Peyer's patch (tissue), 4 donors: ENCODE results near the gene COPZ1. TPM values are rescaled to one million over a fixed set of nuclear protein-coding genes. Genes with fewer than 3 reads are reported as not detected.

ENCODE experiments used
- DNase-seq, 3 donors: peaks; one replicate each; pipeline ENCODE4 v3.0.0-alpha.2; 2017 to 2019
- H3K27ac ChIP-seq, 4 donors: fragments of 200-600 bp; sonication (generic); one replicate each; pipeline ENCODE4 v1.5.1; 2016 to 2019
- H3K27me3 ChIP-seq, 2 donors: fragments of 200-600 bp; sonication (generic); one replicate each; pipeline ENCODE4 v1.5.1; 2019
- H3K36me3 ChIP-seq, 3 donors: fragments of 200-600 bp; sonication (generic); one replicate each; pipeline ENCODE4 v1.5.1; 2016 to 2019
- H3K4me1 ChIP-seq, 4 donors: fragments of 200-600 bp; sonication (generic); one replicate each; pipeline ENCODE4 v1.5.1; 2016 to 2019
- H3K4me3 ChIP-seq, 4 donors: fragments of 200-600 bp; sonication (generic); 1 replicate in 3 of 4; 2 replicates in 1 of 4; pipeline ENCODE4 v1.5.1; 2016 to 2019; ENCODE audit warnings: mild to moderate bottlenecking in 1 of 4
- H3K9me3 ChIP-seq, 4 donors: fragments of 200-600 bp; sonication (generic); one replicate each; pipeline ENCODE4 v1.5.1; 2016 to 2019; ENCODE audit warnings: mild to moderate bottlenecking in 1 of 4
- CTCF ChIP-seq, 6 experiments: fragments of 450-650 bp in 4 of 6; fragments of 200-600 bp in 2 of 6; sonication (generic) in 1 of 6; IDR thresholded peaks; one replicate each; pipeline ENCODE4 v1.5.1; 2017 to 2019; ENCODE audit warnings: antibody characterized with exemption in 6 of 6, mild to moderate bottlenecking in 3 of 6, moderate library complexity in 1 of 6
- POLR2A ChIP-seq, 2 donors: fragments of 450-650 bp; IDR thresholded peaks; one replicate each; pipeline ENCODE4 v1.5.1; 2017; ENCODE audit warnings: antibody characterized with exemption in 2 of 2, mild to moderate bottlenecking in 2 of 2, moderate library complexity in 2 of 2
- total RNA-seq, 4 donors: library from RNA; depleted of rRNA; stranded (reverse); fragments of >200 nt; gene quantifications; one replicate each; pipeline ENCODE4 v1.1.0, GENCODE V29; 2016

COPZ1 gene
- total RNA-seq, 4 donors from 2014 or later, result 42.4 to 66.9 (median 54.2) TPM

GRCh38 chr12:54389607-54390175, 64.8 kb downstream of the COPZ1 start:
- TF ChIP-seq POLR2A (IDR thresholded peaks at IDR 0.05) (no peak), CTCF (IDR thresholded peaks at IDR 0.05) (no peak)
- no peak overlapping the region for H3K4me3 ChIP-seq
- DNase-seq, result no peak
- no peaks in the 10 kb centered on the region for H3K9me3 ChIP-seq
- H3K27ac ChIP-seq, result no peak overlapping the region
- H3K4me1 ChIP-seq, result peaks cover 0 to 32% (median 6%) of the 10 kb centered on the region in 4 donors
- no peaks in the 10 kb centered on the region for H3K27me3 ChIP-seq
- peaks cover 0 to 5% (median 0%) of the 10 kb centered on the region in 3 donors for H3K36me3 ChIP-seq

- Histone ChIP-seq H3K27ac (peak overlapping the region in 1 of 4 donors; percentile 67), H3K4me3 (peak overlapping the region in 3 of 4 donors; percentile 43 to 55 (median 45)), H3K27me3 (no peaks in the 10 kb centered on the region), H3K4me1 (peaks cover 0 to 32% (median 4%) of the 10 kb centered on the region in 4 donors), H3K9me3 (no peaks in the 10 kb centered on the region), H3K36me3 (peaks cover 0 to 11% (median 0%) of the 10 kb centered on the region in 3 donors)
- TF ChIP-seq POLR2A (IDR thresholded peaks at IDR 0.05) (no peak), CTCF (IDR thresholded peaks at IDR 0.05) (no peak)
- no peak for DNase-seq
Measured at GRCh38 chr12:54390176-54390667, 65.3 kb downstream of the COPZ1 start.

- Histone ChIP-seq H3K4me3 (peak overlapping the region; percentile 43 to 55 (median 48)), H3K27ac (peak overlapping the region in 1 of 4 donors; percentile 67)
Measured at GRCh38 chr12:54390668-54391551, 66.0 kb downstream of the COPZ1 start.

DNA sequence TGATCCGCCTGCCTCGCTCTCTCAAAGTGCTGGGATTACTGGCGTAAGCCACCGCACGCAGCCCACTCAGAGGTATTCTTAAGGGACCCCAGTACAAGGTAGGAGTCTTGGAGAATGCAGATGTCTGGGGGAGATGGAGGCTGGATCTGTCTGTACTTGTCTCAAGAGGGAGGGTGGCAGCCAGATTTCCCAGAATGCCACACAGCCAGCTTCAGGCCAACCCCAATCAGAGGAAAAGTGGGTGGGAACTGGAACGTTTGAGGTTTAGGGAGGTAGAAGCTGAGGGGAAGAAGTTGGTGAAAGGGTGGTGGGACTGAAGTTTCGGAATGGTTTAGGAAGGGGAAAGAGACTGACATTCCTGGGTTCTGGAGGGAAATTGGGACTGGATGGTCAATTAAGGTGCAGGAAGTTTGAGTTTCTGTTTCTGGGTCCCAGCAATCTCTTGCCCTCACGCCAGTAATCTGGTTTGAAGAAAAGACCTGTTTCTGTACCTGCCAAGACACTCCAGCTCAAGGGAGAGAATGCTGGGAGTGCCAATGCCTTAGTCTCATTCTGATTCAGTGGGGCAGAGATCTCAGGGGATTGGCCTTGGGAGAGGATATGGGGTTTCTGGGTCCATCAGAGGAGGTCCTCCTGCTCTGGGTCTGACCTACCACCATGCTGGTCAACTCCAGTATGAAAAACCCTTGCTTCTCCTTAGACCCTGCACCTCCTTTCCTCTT, 67.7 kb downstream of the COPZ1 start:
- Histone ChIP-seq H3K27me3 (no peaks in the 10 kb centered on the region), H3K4me1 (peaks cover 0 to 12% (median 1%) of the 10 kb centered on the region in 4 donors), H3K4me3 (no peak overlapping the region), H3K9me3 (no peaks in the 10 kb centered on the region), H3K27ac (no peak overlapping the region), H3K36me3 (peaks cover 0 to 34% (median 0%) of the 10 kb centered on the region in 3 donors)
- no peak for DNase-seq
- TF ChIP-seq POLR2A (IDR thresholded peaks at IDR 0.05) (no peak), CTCF (IDR thresholded peaks at IDR 0.05) (no peak)

More at GRCh38 chr12:54390668-54391551, 66.0 kb downstream of the COPZ1 start:
- TF ChIP-seq CTCF (IDR thresholded peaks at IDR 0.05), result peak in 2 of 6 experiments; percentile 10 to 15
- TF ChIP-seq POLR2A (IDR thresholded peaks at IDR 0.05), result no peak
- Histone ChIP-seq H3K4me1 (peaks cover 0 to 25% (median 1%) of the 10 kb centered on the region in 4 donors), H3K27me3 (no peaks in the 10 kb centered on the region), H3K9me3 (no peaks in the 10 kb centered on the region), H3K36me3 (peaks cover 0 to 17% (median 0%) of the 10 kb centered on the region in 3 donors)
- DNase-seq, result peak; percentile 66 to 91 (median 83)

GRCh38 chr12:54393207-54393609, 68.3 kb downstream of the COPZ1 start:
- Histone ChIP-seq H3K4me3 (no peak overlapping the region), H3K27me3 (no peaks in the 10 kb centered on the region), H3K27ac (no peak overlapping the region), H3K9me3 (no peaks in the 10 kb centered on the region), H3K36me3 (peaks cover 0 to 39% (median 0%) of the 10 kb centered on the region in 3 donors), H3K4me1 (peaks cover 0 to 11% (median 1%) of the 10 kb centered on the region in 4 donors)
- no peak for TF ChIP-seq POLR2A (IDR thresholded peaks at IDR 0.05)
- no peak for TF ChIP-seq CTCF (IDR thresholded peaks at IDR 0.05)
- no peak for DNase-seq
